SK-N-SH (cell line): ENCODE measurements around the gene ERC1. TPM values are rescaled to one million over a fixed set of nuclear protein-coding genes. Genes with fewer than 3 reads are reported as not detected.
A peak's percentile ranks its signal among the peaks of the same experiment; 100 is the strongest.

ENCODE experiments used
- CTCF ChIA-PET: fragments of 300-600, 350-600 bp; formaldehyde crosslinking; extraction: SDS; loops from one replicate; lab custom pipeline; 2021; lab: Yijun Ruan, JAX
- POLR2A ChIA-PET: fragments of 350-600 bp; sonication (Branson Sonifier 250); formaldehyde crosslinking; extraction: SDS; loops from one replicate; lab custom pipeline; 2020; ENCODE audit warnings: antibody characterized with exemption, inconsistent platforms; lab: Yijun Ruan, JAX
- DNase-seq: peaks from one replicate; pipeline ENCODE4 v3.0.0; 2012
- H2AFZ ChIP-seq: fragments of 200-600 bp; sonication (generic); 2 replicates; pipeline ENCODE4 v1.8.1; 2016; ENCODE audit warnings: antibody characterized with exemption, mild to moderate bottlenecking, low read depth
- H3F3A ChIP-seq: fragments of 200-600 bp; sonication (generic); replicated peaks from 2 replicates; pipeline ENCODE3; 2016; ENCODE audit warnings: antibody characterized with exemption, mild to moderate bottlenecking; ENCODE audit not compliant: insufficient read depth
- H3K27ac ChIP-seq, 2 experiments: fragments of 200-500 bp in 1 of 2; fragments of 200-600 bp in 1 of 2; sonication (Bioruptor generic) in 1 of 2; sonication (generic), shearing (Covaris generic) in 1 of 2; 2 replicates each; pipeline versions ENCODE4 v1.5.1 to v1.6.1; 2014 to 2016; ENCODE audit warnings: low read depth in 2 of 2, inconsistent platforms in 1 of 2, low read length in 1 of 2, mild to moderate bottlenecking in 1 of 2, mixed read lengths in 1 of 2
- H3K27me3 ChIP-seq: fragments of 200-600 bp; sonication (generic), shearing (Covaris generic); 2 replicates; pipeline ENCODE4 v1.6.1; 2016; ENCODE audit warnings: mixed run types; ENCODE audit not compliant: insufficient read depth
- H3K36me3 ChIP-seq, 2 experiments: fragments of 200-500 bp in 1 of 2; fragments of 200-600 bp in 1 of 2; sonication (Bioruptor generic) in 1 of 2; sonication (generic) in 1 of 2; replicated peaks in 1 of 2; 2 replicates each; pipeline versions ENCODE3 to v1.5.1; 2014 to 2016; ENCODE audit warnings: low read length in 1 of 2, mild to moderate bottlenecking in 1 of 2; ENCODE audit not compliant: insufficient read depth in 2 of 2, control insufficient read depth in 1 of 2
- H3K4me1 ChIP-seq, 2 experiments: fragments of 200-500 bp in 1 of 2; fragments of 200-600 bp in 1 of 2; sonication (Bioruptor generic) in 1 of 2; sonication (generic), shearing (Covaris generic) in 1 of 2; 2 replicates each; pipeline versions ENCODE4 v1.5.1 to v1.6.1; 2014 to 2016; ENCODE audit warnings: low read depth in 1 of 2, low read length in 1 of 2, mixed run types in 1 of 2; ENCODE audit not compliant: insufficient read depth in 2 of 2, control insufficient read depth in 1 of 2
- H3K4me2 ChIP-seq: fragments of 200-600 bp; sonication (generic), shearing (Covaris generic); 2 replicates; pipeline ENCODE4 v1.6.1; 2017; ENCODE audit warnings: mixed run types
- H3K4me3 ChIP-seq, 2 experiments: fragments of 200-500 bp in 1 of 2; fragments of 200-600 bp in 1 of 2; sonication (Bioruptor generic) in 1 of 2; sonication (generic), shearing (Covaris generic) in 1 of 2; 2 replicates each; pipeline versions ENCODE4 v1.5.1 to v1.8.1; 2014 to 2016; ENCODE audit warnings: low read depth in 2 of 2, inconsistent platforms in 1 of 2, low read length in 1 of 2, mild to moderate bottlenecking in 1 of 2, mixed read lengths in 1 of 2, moderate library complexity in 1 of 2
- H3K79me2 ChIP-seq: fragments of 200-600 bp; sonication (generic); 2 replicates; pipeline ENCODE4 v1.8.1; 2017; ENCODE audit warnings: mild to moderate bottlenecking; ENCODE audit not compliant: insufficient read depth
- H3K9ac ChIP-seq: fragments of 200-600 bp; sonication (generic); 2 replicates; pipeline ENCODE4 v1.6.1; 2017; ENCODE audit warnings: mixed run types
- H3K9me2 ChIP-seq: fragments of 200-600 bp; sonication (generic); 2 replicates; pipeline ENCODE4 v1.6.1; 2017; ENCODE audit warnings: mixed run types
- H3K9me3 ChIP-seq: fragments of 200-600 bp; sonication (generic); 2 replicates; pipeline ENCODE4 v1.6.1; 2017; ENCODE audit warnings: mixed run types, mild to moderate bottlenecking, moderate library complexity
- H4K20me1 ChIP-seq: fragments of 200-600 bp; sonication (generic); 2 replicates; pipeline ENCODE4 v1.6.1; 2017; ENCODE audit warnings: mild to moderate bottlenecking, mixed run types; ENCODE audit not compliant: insufficient read depth
- FOXJ3 ChIP-seq: sonication (generic); formaldehyde crosslinking; IDR thresholded peaks from 2 replicates; pipeline ENCODE4 v1.5.1; 2020; ENCODE audit warnings: mild to moderate bottlenecking, missing genetic modification reagents
- FOXM1 ChIP-seq: IDR thresholded peaks from 2 replicates; pipeline ENCODE4 v1.4.0; 2012; ENCODE audit warnings: low read depth, mild to moderate bottlenecking
- GABPA ChIP-seq: IDR thresholded peaks from 2 replicates; pipeline ENCODE4 v1.4.0; 2012; ENCODE audit warnings: low read depth, mild to moderate bottlenecking
- GATA2 ChIP-seq: sonication (generic); formaldehyde crosslinking; IDR thresholded peaks from 2 replicates; pipeline ENCODE4 v1.5.0; 2020; ENCODE audit warnings: mild to moderate bottlenecking, missing genetic modification reagents
- MEF2A ChIP-seq: IDR thresholded peaks from 2 replicates; pipeline ENCODE4 v1.4.0; 2012; ENCODE audit warnings: low read depth, borderline replicate concordance
- PBX3 ChIP-seq: IDR thresholded peaks from 2 replicates; pipeline ENCODE4; 2012
- RFX5 ChIP-seq: IDR thresholded peaks from 2 replicates; pipeline ENCODE4 v1.6.1; 2012; ENCODE audit warnings: mild to moderate bottlenecking, improper control_type of control experiment, low read length
- SIN3A ChIP-seq: IDR thresholded peaks from 2 replicates; pipeline ENCODE4 v1.6.1; 2012; ENCODE audit warnings: low read depth, mild to moderate bottlenecking, low read length, moderate library complexity, borderline replicate concordance
- USF1 ChIP-seq: IDR thresholded peaks from 2 replicates; pipeline ENCODE4 v1.4.0; 2012; ENCODE audit warnings: low read depth, borderline replicate concordance
- USF2 ChIP-seq: fragments of 150-350 bp; IDR thresholded peaks from 2 replicates; pipeline ENCODE4 v1.6.1; 2017; ENCODE audit warnings: antibody characterized with exemption, low read length, low read depth, borderline replicate concordance
- ZBTB33 ChIP-seq: IDR thresholded peaks from 2 replicates; pipeline ENCODE4 v1.4.0; 2012; ENCODE audit warnings: low read depth, borderline replicate concordance
- WGBS: methylation state at CpG from one replicate; pipeline ENCODE4 v1.1.6; 2017; ENCODE audit warnings: low lambda C conversion rate; 5-methylcytosine and 5-hydroxymethylcytosine counted together
- polyA plus RNA-seq, 3 experiments: library from polyadenylated mRNA; depleted of rRNA; stranded (reverse); fragments of >200 nt; gene quantifications; 2 replicates each; pipeline ENCODE4 v1.2.3, GENCODE V29; 2012

ERC1 gene
- polyA plus RNA-seq, 1 of the 3 experiments (the other 2 are of a cell fraction) = 7.5 TPM

GRCh38 chr12:1179128-1179527, 188.1 kb downstream of the ERC1 start:
- peaks cover 0 to 21% of the 10 kb centered on the region in 2 experiments; a peak in 2 of 4 replicates for H3K4me1 ChIP-seq
- H3K27me3 ChIP-seq = no peaks in the 10 kb centered on the region
- peaks cover 31% of the 10 kb centered on the region for H3F3A ChIP-seq
- no peaks in the 10 kb centered on the region; the same call in 1 of the 2 replicates for H3K79me2 ChIP-seq
- TF ChIP-seq GABPA (no peak), FOXM1 (no peak), RFX5 (no peak), PBX3 (no peak), USF1 (no peak), GATA2 (CRISPR knock-in tag) (no peak), MEF2A (no peak), ZBTB33 (no peak), FOXJ3 (CRISPR knock-in tag) (no peak)
- no peaks in the 10 kb centered on the region for H3K9me3 ChIP-seq
- no peaks in the 10 kb centered on the region for H4K20me1 ChIP-seq
- H3K9me2 ChIP-seq = no peaks in the 10 kb centered on the region
- peaks cover 2 to 12% of the 10 kb centered on the region in 2 experiments for H3K36me3 ChIP-seq
- WGBS = 100% methylated on average over 1 of the region's 1 CpG
- DNase-seq = no peak
- POLR2A ChIA-PET = no interaction called here
- no peak overlapping the region for H3K4me3 ChIP-seq
- H3K27ac ChIP-seq = no peak overlapping the region
- no peak overlapping the region for H3K4me2 ChIP-seq
- no peak overlapping the region for H3K9ac ChIP-seq
- CTCF ChIA-PET = interaction anchor here (0.9 to 1.8 kb wide), 2 partner anchors 10 to 404 kb away, joined by 3 to 6 read pairs; no protein-coding TSS in a partner anchor
- H2AFZ ChIP-seq = no peak overlapping the region

GRCh38 chr12:1182069-1182468, 191.0 kb downstream of the ERC1 start:
- Histone ChIP-seq H3K9me2 (no peaks in the 10 kb centered on the region), H3K36me3 (peaks cover 8 to 26% of the 10 kb centered on the region in 2 experiments), H4K20me1 (no peaks in the 10 kb centered on the region), H3K79me2 (peaks cover 7% of the 10 kb centered on the region; the same call in 1 of the 2 replicates), H3K4me1 (peaks cover 0 to 35% of the 10 kb centered on the region in 2 experiments; a peak in 2 of 4 replicates), H3K9ac (peak overlapping the region; percentile 40; the same call in 1 of the 2 replicates), H3K4me3 (no peak overlapping the region), H3K4me2 (peak overlapping the region; percentile 19; the same call in 1 of the 2 replicates), H3K27ac (peak overlapping the region in 1 of 2 experiments; percentile 90; a peak in 2 of 4 replicates), H3K9me3 (no peaks in the 10 kb centered on the region), H2AFZ (no peak overlapping the region), H3F3A (peaks cover 47% of the 10 kb centered on the region), H3K27me3 (no peaks in the 10 kb centered on the region)
- 90% methylated on average over 2 of the region's 2 CpGs for WGBS
- TF ChIP-seq SIN3A = no peak
- TF ChIP-seq USF2 = no peak
- no peak for DNase-seq
- ChIA-PET POLR2A (no interaction called here), CTCF (interaction anchor here (0.9 to 1.3 kb wide), 2 partner anchors 8 to 64 kb away, joined by 3 to 6 read pairs; no protein-coding TSS in a partner anchor)
